HepG2 (cell line): ENCODE data around the gene NUP93. TPM values are rescaled to one million over a fixed set of nuclear protein-coding genes. Genes with fewer than 3 reads are reported as not detected.

Source experiments
- AGO1 ChIP-seq: fragments of 200-400 bp; formaldehyde crosslinking; IDR thresholded peaks from 2 replicates; pipeline ENCODE4 v1.6.1; 2017; ENCODE audit warnings: mild to moderate bottlenecking, low read depth, low read length, moderate library complexity; ENCODE audit not compliant: poor library complexity, severe bottlenecking
- AHR ChIP-seq: IDR thresholded peaks from 2 replicates; pipeline ENCODE4 v1.6.1; 2018; ENCODE audit warnings: missing genetic modification reagents, missing compliant biosample characterization
- CSRNP1 ChIP-seq: sonication (generic); formaldehyde crosslinking; IDR thresholded peaks from 2 replicates; pipeline ENCODE4 v1.8.1; 2023; ENCODE audit warnings: mild to moderate bottlenecking, missing genetic modification reagents
- KIAA2018 ChIP-seq: sonication (generic); formaldehyde crosslinking; IDR thresholded peaks from 2 replicates; pipeline ENCODE4 v1.5.0; 2020; ENCODE audit warnings: mild to moderate bottlenecking, missing genetic modification reagents, borderline replicate concordance
- MYNN ChIP-seq: sonication (generic); formaldehyde crosslinking; IDR thresholded peaks from 2 replicates; pipeline ENCODE4 v1.4.0; 2020; ENCODE audit warnings: mild to moderate bottlenecking, low read depth, missing genetic modification reagents
- PPARG ChIP-seq: conservative IDR thresholded peaks from 2 replicates; pipeline ENCODE4 v1.6.1; 2016; ENCODE audit warnings: missing biosample characterization, missing genetic modification reagents
- RBM22 ChIP-seq: fragments of 200-400 bp; formaldehyde crosslinking; optimal IDR thresholded peaks from 2 replicates; pipeline ENCODE3; 2017; ENCODE audit warnings: mild to moderate bottlenecking, low read length, moderate library complexity
- SNAI1 ChIP-seq: sonication (generic); formaldehyde crosslinking; IDR thresholded peaks from 2 replicates; pipeline ENCODE4 v1.5.0; 2020; ENCODE audit warnings: mild to moderate bottlenecking, missing genetic modification reagents, borderline replicate concordance
- TAF1 ChIP-seq: sonication (generic); formaldehyde crosslinking; IDR thresholded peaks from 2 replicates; pipeline ENCODE4 v1.4.0; 2020; ENCODE audit warnings: missing genetic modification reagents
- ZNF318 ChIP-seq: sonication (generic); formaldehyde crosslinking; IDR thresholded peaks from 2 replicates; pipeline ENCODE4 v1.4.0; 2020; ENCODE audit warnings: mild to moderate bottlenecking, missing genetic modification reagents
- polyA plus RNA-seq, 8 experiments: library from polyadenylated mRNA; depleted of rRNA in 3 of 8; stranded (reverse) in 7 of 8; unstranded in 1 of 8; fragments of >200 nt; fragmentation: Illumina TruSeq in 4 of 8; extraction: Trizol in 4 of 8; gene quantifications; 2 replicates each; pipeline versions ENCODE4 v1.2.1 to v1.2.3, GENCODE V29; 2011 to 2016; ENCODE audit warnings: low read depth in 4 of 8, missing spikeins in 1 of 8, mixed read lengths in 1 of 8; ENCODE audit not compliant: insufficient read depth in 1 of 8
- total RNA-seq, 5 experiments: library from RNA; depleted of rRNA; stranded (reverse); fragments of >200 nt; fragmentation: Illumina TruSeq; extraction: Trizol; gene quantifications; 2 replicates each; pipeline ENCODE4 v1.2.3, GENCODE V29; 2016; ENCODE audit warnings: low read depth in 1 of 5

Gene NUP93
- total and polyA plus RNA-seq, 2 of the 13 experiments (the other 11 are each of a cell fraction or from before 2014, with no cell fraction given) = 58.5 to 140 TPM

GRCh38 chr16:56681939-56682702, 47.8 kb upstream of the NUP93 start, which contains the start of gene MT1X (continued):
- TF ChIP-seq KIAA2018 (CRISPR knock-in tag) = no peak
- TF ChIP-seq TAF1 = peak; percentile 77
- TF ChIP-seq CSRNP1 (CRISPR knock-in tag) = peak; percentile 79; the same call in 1 of the 2 replicates
- TF ChIP-seq PPARG (CRISPR knock-in tag) = no peak; the same call in 1 of the 2 replicates
- no peak for TF ChIP-seq RBM22
- TF ChIP-seq AHR = no peak
- peak; percentile 28; the same call in 1 of the 2 replicates for TF ChIP-seq ZNF318 (CRISPR knock-in tag)
- peak; percentile 49; the same call in 1 of the 2 replicates for TF ChIP-seq SNAI1 (CRISPR knock-in tag)
- no peak for TF ChIP-seq AGO1
- TF ChIP-seq MYNN (CRISPR knock-in tag) = no peak
